Measurements from ENCODE around the gene REPIN1. TPM values are rescaled to one million over a fixed set of nuclear protein-coding genes. Genes with fewer than 3 reads are reported as not detected.
A peak's percentile ranks its signal among the peaks of the same experiment; 100 is the strongest.

Gene REPIN1
- total RNA-seq, 1 experiment from 2014 or later = 113 TPM

DNA sequence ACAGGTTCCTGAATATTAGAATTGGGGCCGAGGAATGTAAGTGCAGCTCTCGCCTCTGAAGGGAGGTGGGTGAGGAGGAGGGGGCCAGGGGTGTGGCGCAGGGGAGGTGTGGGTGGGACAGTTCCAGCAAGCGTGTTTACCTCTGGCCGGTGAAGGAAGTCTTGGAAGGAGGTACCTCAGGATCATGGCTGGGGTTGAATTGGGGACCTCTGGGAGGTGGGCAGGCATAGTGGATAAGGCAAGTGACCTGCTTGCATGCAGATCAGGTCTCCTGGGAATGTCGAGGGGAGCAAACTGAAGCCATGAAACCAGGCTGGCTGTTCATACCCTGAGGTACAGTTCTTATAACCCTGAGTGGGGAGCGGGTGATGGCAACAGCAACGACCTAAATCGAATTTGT lies 12.5 kb downstream of the REPIN1 start:
- H3K9me3 ChIP-seq (ENCODE audit: low read depth, low read length, poor library complexity, severe bottlenecking) = no peaks in the 10 kb centered on the region
- CTCF ChIA-PET = no interaction called here
- POLR2A ChIA-PET (ENCODE audit: low non-redundant PET) = no interaction called here
- H3K4me1 ChIP-seq (ENCODE audit: insufficient read depth, low read length, poor library complexity, severe bottlenecking) = peaks cover 22% of the 10 kb centered on the region
- H3K27ac ChIP-seq (ENCODE audit: low read depth, low read length, poor library complexity, severe bottlenecking) = peak overlapping the region; percentile 40
- peaks cover 6% of the 10 kb centered on the region for H3K36me3 ChIP-seq (ENCODE audit: insufficient read depth, low read length, poor library complexity, severe bottlenecking)
- intact Hi-C loops (cut with micrococcal nuclease; ENCODE audit: unreplicated experiment) = no loop called here
- H3K27me3 ChIP-seq (replicated peaks; ENCODE audit: insufficient read depth, low read depth, low read length, poor library complexity) = no peaks in the 10 kb centered on the region
- BruUV-seq (replicated peaks) = no TSS peak
- no peak for DNase-seq (ENCODE audit: low spot score)
- TF ChIP-seq EZH2 (IDR thresholded peaks at IDR 0.05; ENCODE audit: borderline replicate concordance, low read depth, low read length, poor library complexity, severe bottlenecking) = no peak
- TF ChIP-seq, protein P1, sequence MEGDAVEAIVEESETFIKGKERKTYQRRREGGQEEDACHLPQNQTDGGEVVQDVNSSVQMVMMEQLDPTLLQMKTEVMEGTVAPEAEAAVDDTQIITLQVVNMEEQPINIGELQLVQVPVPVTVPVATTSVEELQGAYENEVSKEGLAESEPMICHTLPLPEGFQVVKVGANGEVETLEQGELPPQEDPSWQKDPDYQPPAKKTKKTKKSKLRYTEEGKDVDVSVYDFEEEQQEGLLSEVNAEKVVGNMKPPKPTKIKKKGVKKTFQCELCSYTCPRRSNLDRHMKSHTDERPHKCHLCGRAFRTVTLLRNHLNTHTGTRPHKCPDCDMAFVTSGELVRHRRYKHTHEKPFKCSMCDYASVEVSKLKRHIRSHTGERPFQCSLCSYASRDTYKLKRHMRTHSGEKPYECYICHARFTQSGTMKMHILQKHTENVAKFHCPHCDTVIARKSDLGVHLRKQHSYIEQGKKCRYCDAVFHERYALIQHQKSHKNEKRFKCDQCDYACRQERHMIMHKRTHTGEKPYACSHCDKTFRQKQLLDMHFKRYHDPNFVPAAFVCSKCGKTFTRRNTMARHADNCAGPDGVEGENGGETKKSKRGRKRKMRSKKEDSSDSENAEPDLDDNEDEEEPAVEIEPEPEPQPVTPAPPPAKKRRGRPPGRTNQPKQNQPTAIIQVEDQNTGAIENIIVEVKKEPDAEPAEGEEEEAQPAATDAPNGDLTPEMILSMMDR (conservative IDR thresholded peaks at IDR 0.05; ENCODE audit: low read depth, low read length) = no peak
- H3K4me3 ChIP-seq (ENCODE audit: low read depth, low read length, poor library complexity, severe bottlenecking) = no peak overlapping the region

DNA sequence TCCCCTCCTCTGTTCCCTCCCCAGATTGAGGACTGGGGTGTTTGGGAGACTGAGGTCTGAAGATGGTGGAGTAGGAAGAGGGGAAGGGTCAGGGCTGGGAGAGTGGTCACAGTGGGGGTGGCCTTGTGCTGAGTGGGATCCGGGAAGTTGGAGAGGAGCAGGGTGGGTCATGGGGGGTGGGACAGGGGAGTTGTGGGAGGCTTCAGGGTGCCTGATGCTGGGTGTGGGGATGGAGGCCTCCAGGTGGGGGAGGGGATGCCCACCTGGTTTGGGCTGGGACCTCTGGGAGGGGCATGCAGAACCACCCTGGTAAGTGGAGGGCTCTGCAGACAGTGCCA lies 13.1 kb downstream of the REPIN1 start:
- no TSS peak for BruUV-seq (replicated peaks)
- ChIA-PET CTCF (no interaction called here), POLR2A (ENCODE audit: low non-redundant PET) (no interaction called here)
- intact Hi-C loops (cut with micrococcal nuclease; ENCODE audit: unreplicated experiment) = no loop called here
- H3K4me1 ChIP-seq (ENCODE audit: insufficient read depth, low read length, poor library complexity, severe bottlenecking) = peaks cover 18% of the 10 kb centered on the region
- no peak overlapping the region for H3K4me3 ChIP-seq (ENCODE audit: low read depth, low read length, poor library complexity, severe bottlenecking)
- no peak overlapping the region for H3K27ac ChIP-seq (ENCODE audit: low read depth, low read length, poor library complexity, severe bottlenecking)
- H3K9me3 ChIP-seq (ENCODE audit: low read depth, low read length, poor library complexity, severe bottlenecking) = no peaks in the 10 kb centered on the region
- peaks cover 6% of the 10 kb centered on the region for H3K36me3 ChIP-seq (ENCODE audit: insufficient read depth, low read length, poor library complexity, severe bottlenecking)
- no peak for DNase-seq (ENCODE audit: low spot score)
- no peak for TF ChIP-seq EZH2 (IDR thresholded peaks at IDR 0.05; ENCODE audit: borderline replicate concordance, low read depth, low read length, poor library complexity, severe bottlenecking)
- TF ChIP-seq, protein P1 (conservative IDR thresholded peaks at IDR 0.05; ENCODE audit: low read depth, low read length) = no peak
- no peaks in the 10 kb centered on the region for H3K27me3 ChIP-seq (replicated peaks; ENCODE audit: insufficient read depth, low read depth, low read length, poor library complexity)

DNA sequence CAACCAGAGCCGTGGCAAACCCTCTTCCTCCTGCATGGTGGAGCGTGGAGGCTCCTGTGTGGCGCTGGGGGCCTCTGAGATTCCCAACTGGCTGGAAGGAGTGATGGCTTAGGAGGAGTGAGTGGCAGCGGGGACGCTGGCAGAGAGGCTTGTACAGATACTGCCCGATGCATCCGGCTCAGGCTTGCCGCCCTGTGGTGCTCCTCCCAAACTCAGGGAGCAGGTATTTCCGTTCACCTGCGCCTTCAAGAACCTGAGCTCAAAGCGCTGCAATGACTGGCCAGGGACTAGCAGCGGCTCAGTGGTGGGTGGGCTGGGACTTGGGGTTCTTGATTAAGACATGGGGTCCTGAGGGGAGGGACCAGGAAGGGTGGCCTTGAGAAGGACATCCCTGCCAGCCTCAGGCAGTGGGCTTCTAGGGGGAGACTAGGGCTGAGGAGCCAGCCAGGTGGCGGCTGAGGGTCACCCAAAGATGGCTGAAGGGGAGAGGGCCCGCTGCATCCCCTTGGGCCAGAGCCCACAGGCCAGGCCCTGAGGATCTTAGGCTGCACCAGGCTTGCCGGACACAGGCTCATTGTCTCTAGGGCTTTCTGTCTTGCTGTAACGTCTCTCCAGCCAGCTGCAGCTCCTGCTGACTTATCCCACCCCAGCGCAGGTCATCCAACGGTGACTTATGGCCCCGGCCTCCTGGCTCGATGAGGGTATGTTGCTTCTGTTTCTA lies 13.7 kb downstream of the REPIN1 start:
- H3K27me3 ChIP-seq (replicated peaks; ENCODE audit: insufficient read depth, low read depth, low read length, poor library complexity) = no peaks in the 10 kb centered on the region
- intact Hi-C loops (cut with micrococcal nuclease; ENCODE audit: unreplicated experiment) = no loop called here
- H3K9me3 ChIP-seq (ENCODE audit: low read depth, low read length, poor library complexity, severe bottlenecking) = no peaks in the 10 kb centered on the region
- no peak overlapping the region for H3K27ac ChIP-seq (ENCODE audit: low read depth, low read length, poor library complexity, severe bottlenecking)
- H3K4me3 ChIP-seq (ENCODE audit: low read depth, low read length, poor library complexity, severe bottlenecking) = no peak overlapping the region
- no peak for DNase-seq (ENCODE audit: low spot score)
- TF ChIP-seq, protein P1 (conservative IDR thresholded peaks at IDR 0.05; ENCODE audit: low read depth, low read length) = no peak
- TF ChIP-seq EZH2 (IDR thresholded peaks at IDR 0.05; ENCODE audit: borderline replicate concordance, low read depth, low read length, poor library complexity, severe bottlenecking) = no peak
- no TSS peak for BruUV-seq (replicated peaks)
- POLR2A ChIA-PET (ENCODE audit: low non-redundant PET) = no interaction called here
- H3K4me1 ChIP-seq (ENCODE audit: insufficient read depth, low read length, poor library complexity, severe bottlenecking) = peaks cover 18% of the 10 kb centered on the region
- H3K36me3 ChIP-seq (ENCODE audit: insufficient read depth, low read length, poor library complexity, severe bottlenecking) = peaks cover 6% of the 10 kb centered on the region
- CTCF ChIA-PET = no interaction called here

Data from A673 (cell line).